Esophagus muscularis mucosa (tissue), 4 donors: ENCODE measurements around the gene H6PD. TPM values are rescaled to one million over a fixed set of nuclear protein-coding genes. Genes with fewer than 3 reads are reported as not detected.

Experiments
- DNase-seq: peaks from one replicate; pipeline ENCODE4 v3.0.0-alpha.2; 2017; ENCODE audit errors: extremely low spot score
- H3K27ac ChIP-seq, 4 donors: fragments of 200-600 bp; sonication (generic); replicated peaks in 1 of 4; 1 replicate in 3 of 4; 2 replicates in 1 of 4; pipeline ENCODE4 v1.5.1; 2016 to 2019; ENCODE audit warnings: mild to moderate bottlenecking in 1 of 4
- H3K27me3 ChIP-seq, 4 donors: fragments of 200-600 bp; sonication (generic); one replicate each; pipeline versions ENCODE4 v1.5.1 to v1.6.0; 2016 to 2019
- H3K36me3 ChIP-seq, 4 donors: fragments of 200-600 bp; sonication (generic); one replicate each; pipeline ENCODE4 v1.5.1; 2016 to 2019
- H3K4me1 ChIP-seq, 4 donors: fragments of 200-600 bp; sonication (generic); one replicate each; pipeline ENCODE4 v1.5.1; 2016 to 2019
- H3K4me3 ChIP-seq, 4 donors: fragments of 200-600 bp; sonication (generic); 1 replicate in 2 of 4; 2 replicates in 2 of 4; pipeline ENCODE4 v1.5.1; 2016 to 2019; ENCODE audit warnings: mild to moderate bottlenecking in 4 of 4, moderate library complexity in 1 of 4
- H3K9me3 ChIP-seq, 4 donors: fragments of 200-600 bp; sonication (generic); 1 replicate in 3 of 4; 2 replicates in 1 of 4; pipeline ENCODE4 v1.5.1; 2016 to 2019
- EP300 ChIP-seq: sonication (generic); formaldehyde crosslinking; IDR thresholded peaks from one replicate; pipeline ENCODE4 v1.6.1; 2017; ENCODE audit warnings: antibody characterized with exemption
- POLR2A ChIP-seq: fragments of 450-650 bp; IDR thresholded peaks from one replicate; pipeline ENCODE4 v1.6.1; 2017; ENCODE audit warnings: antibody characterized with exemption, moderate library complexity, mild to moderate bottlenecking, low read depth
- POLR2AphosphoS5 ChIP-seq, 2 donors: sonication (generic); formaldehyde crosslinking; IDR thresholded peaks; one replicate each; pipeline ENCODE4 v1.6.1; 2017; ENCODE audit warnings: antibody characterized with exemption in 2 of 2
- WGBS: methylation state at CpG from one replicate; pipeline ENCODE4 v1.1.5; 2018; 5-methylcytosine and 5-hydroxymethylcytosine counted together
- intact Hi-C: fragments of 100-400 bp; cut with DNase I; formaldehyde crosslinking; loops from one replicate; pipeline ENCODE4 v1.15.1; 2023
- total RNA-seq, 4 donors: library from RNA; depleted of rRNA; stranded (reverse); fragments of >200 nt; gene quantifications; one replicate each; pipeline versions ENCODE4 v1.1.0 to v1.2.1, GENCODE V29; 2016
- TF ChIP-seq, protein P1 (sequence below), 3 experiments: fragments of 200-600 bp in 2 of 3; fragments of 450-650 bp in 1 of 3; sonication (generic) in 2 of 3; IDR thresholded peaks; one replicate each; pipeline ENCODE4 v1.5.1; 2017 to 2019; ENCODE audit warnings: antibody characterized with exemption in 3 of 3, mild to moderate bottlenecking in 2 of 3, moderate library complexity in 1 of 3

Gene H6PD
- total RNA-seq, 4 donors from 2014 or later: 31.1 to 54.4 (median 38.4) TPM

DNA sequence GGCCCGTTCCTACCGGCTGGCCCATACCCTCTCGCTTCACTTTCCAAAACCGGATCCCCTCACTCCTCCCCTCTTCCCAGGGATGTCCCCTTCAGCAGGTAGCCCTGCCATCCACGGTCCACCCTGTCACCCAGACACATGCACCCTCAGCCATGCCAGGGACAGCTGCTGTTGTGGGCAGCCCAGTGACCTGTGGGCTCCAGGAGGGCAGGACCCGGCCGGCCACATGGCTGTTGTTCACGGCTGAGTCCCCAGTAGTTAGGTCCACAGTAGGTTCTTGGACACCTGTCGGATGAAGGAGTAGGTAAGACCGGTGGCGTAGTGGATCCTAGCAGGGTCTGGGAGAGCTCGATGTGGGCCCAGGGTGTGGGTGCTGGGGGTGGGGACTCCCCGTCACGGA is 70.6 kb downstream of the H6PD start:
- Histone ChIP-seq H3K36me3 (peaks cover 0 to 16% (median 0%) of the 10 kb centered on the region in 4 donors), H3K4me3 (peak overlapping the region in 1 of 4 donors; percentile 6), H3K27me3 (no peaks in the 10 kb centered on the region), H3K9me3 (no peaks in the 10 kb centered on the region), H3K27ac (peak overlapping the region; percentile 0 to 85 (median 78)), H3K4me1 (peaks cover 42 to 100% (median 97%) of the 10 kb centered on the region in 4 donors)
- 89% methylated on average over 9 of the region's 14 CpGs for WGBS
- DNase-seq: no peak
- intact Hi-C loops: no loop called here
- TF ChIP-seq, protein P1, sequence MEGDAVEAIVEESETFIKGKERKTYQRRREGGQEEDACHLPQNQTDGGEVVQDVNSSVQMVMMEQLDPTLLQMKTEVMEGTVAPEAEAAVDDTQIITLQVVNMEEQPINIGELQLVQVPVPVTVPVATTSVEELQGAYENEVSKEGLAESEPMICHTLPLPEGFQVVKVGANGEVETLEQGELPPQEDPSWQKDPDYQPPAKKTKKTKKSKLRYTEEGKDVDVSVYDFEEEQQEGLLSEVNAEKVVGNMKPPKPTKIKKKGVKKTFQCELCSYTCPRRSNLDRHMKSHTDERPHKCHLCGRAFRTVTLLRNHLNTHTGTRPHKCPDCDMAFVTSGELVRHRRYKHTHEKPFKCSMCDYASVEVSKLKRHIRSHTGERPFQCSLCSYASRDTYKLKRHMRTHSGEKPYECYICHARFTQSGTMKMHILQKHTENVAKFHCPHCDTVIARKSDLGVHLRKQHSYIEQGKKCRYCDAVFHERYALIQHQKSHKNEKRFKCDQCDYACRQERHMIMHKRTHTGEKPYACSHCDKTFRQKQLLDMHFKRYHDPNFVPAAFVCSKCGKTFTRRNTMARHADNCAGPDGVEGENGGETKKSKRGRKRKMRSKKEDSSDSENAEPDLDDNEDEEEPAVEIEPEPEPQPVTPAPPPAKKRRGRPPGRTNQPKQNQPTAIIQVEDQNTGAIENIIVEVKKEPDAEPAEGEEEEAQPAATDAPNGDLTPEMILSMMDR (IDR thresholded peaks at IDR 0.05): no peak
- TF ChIP-seq POLR2A: no peak

DNA sequence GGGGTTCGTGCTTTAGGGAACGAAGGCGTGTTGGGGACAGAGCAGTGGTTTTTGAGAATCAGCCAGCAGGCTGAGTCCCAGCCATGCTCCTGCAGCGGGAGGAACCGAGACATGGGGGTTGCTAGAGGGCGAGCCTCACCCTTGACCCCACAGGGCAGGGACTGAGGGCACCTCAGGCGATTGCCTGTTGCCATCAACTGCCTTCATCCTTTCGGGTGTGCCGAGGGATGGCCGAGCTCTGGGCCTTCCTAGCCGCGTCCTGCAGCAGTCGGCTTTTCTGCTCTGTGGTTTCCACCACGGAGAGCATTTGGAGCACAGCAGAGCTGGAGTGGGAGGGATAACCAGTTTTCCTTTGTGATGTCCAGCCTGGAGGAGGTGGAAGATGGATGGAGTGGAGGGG is 71.4 kb downstream of the H6PD start:
- H3K4me3 ChIP-seq: no peak overlapping the region
- intact Hi-C loops: no loop called here
- H3K4me1 ChIP-seq: peaks cover 34 to 100% (median 97%) of the 10 kb centered on the region in 4 donors
- no peaks in the 10 kb centered on the region for H3K9me3 ChIP-seq
- TF ChIP-seq POLR2A (no peak), EP300 (no peak), POLR2AphosphoS5 (IDR thresholded peaks at IDR 0.05) (no peak)
- TF ChIP-seq, protein P1 (IDR thresholded peaks at IDR 0.05): no peak
- H3K36me3 ChIP-seq: peaks cover 0 to 12% (median 0%) of the 10 kb centered on the region in 4 donors
- no peaks in the 10 kb centered on the region for H3K27me3 ChIP-seq
- peak overlapping the region in 3 of 4 donors; percentile 78 to 85 (median 79) for H3K27ac ChIP-seq
- 70% methylated on average over 8 of the region's 14 CpGs for WGBS
- DNase-seq: no peak

DNA sequence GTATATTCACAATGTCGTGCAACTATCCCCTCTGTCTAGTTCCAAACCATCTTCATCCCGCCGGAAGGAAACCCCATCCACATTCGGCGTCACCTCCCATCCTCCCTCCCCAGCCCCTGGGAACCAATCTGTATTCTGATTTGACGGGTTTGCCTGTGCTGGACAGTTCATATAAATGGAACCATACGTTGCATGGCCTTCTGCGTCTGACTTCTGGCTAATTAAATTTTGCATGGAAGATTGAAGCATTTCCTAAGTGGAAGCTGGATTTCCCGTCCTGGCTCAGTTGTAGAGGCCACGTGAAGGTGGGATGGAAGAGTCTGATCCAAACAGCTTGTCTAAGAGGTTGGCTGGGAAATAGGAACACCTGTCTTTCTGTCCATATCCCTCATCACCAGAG is 72.7 kb downstream of the H6PD start:
- H3K4me3 ChIP-seq: no peak overlapping the region
- H3K27me3 ChIP-seq: no peaks in the 10 kb centered on the region
- peaks cover 28 to 100% (median 97%) of the 10 kb centered on the region in 4 donors for H3K4me1 ChIP-seq
- intact Hi-C loops: no loop called here
- 80% methylated on average over 10 of the region's 10 CpGs for WGBS
- no peaks in the 10 kb centered on the region for H3K36me3 ChIP-seq
- H3K27ac ChIP-seq: peak overlapping the region in 1 of 4 donors; percentile 31
- DNase-seq: no peak
- no peak for TF ChIP-seq EP300
- H3K9me3 ChIP-seq: no peaks in the 10 kb centered on the region

DNA sequence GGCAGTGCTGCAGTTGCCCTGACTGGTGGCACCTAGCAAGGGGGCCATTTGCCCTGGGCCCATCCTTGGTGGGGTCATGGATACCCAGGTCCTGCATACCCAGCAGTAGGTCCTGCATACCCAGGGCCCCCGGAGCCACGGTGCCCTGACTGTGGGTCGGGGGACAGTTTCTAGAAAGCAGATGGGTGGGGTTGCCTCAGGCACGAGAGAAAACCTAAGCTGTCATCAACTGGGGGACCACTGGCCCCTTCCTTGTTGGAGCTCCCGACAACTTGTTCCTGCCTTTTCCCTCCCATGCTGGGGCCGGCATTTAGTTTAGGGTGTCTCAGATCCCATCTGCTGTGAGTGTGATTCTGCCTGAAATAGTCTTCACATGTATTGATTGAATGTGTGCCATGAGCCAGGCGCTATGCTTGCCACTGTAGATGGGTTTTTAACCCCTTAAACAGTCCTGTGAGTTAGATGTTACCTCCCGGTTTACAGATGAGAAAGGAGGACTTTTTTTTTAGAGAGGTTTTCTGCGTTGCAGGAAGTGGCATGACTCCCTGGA is 73.7 kb downstream of the H6PD start:
- intact Hi-C loops: no loop called here
- WGBS: 59% methylated on average over 6 of the region's 9 CpGs
- TF ChIP-seq, protein P1 (IDR thresholded peaks at IDR 0.05): no peak
- TF ChIP-seq POLR2AphosphoS5 (IDR thresholded peaks at IDR 0.05) (no peak), POLR2A (no peak), EP300 (no peak)
- H3K4me1 ChIP-seq: peaks cover 24 to 100% (median 97%) of the 10 kb centered on the region in 4 donors
- no peaks in the 10 kb centered on the region for H3K36me3 ChIP-seq
- H3K27me3 ChIP-seq: no peaks in the 10 kb centered on the region
- no peaks in the 10 kb centered on the region for H3K9me3 ChIP-seq
- DNase-seq: no peak
- H3K4me3 ChIP-seq: no peak overlapping the region
- peak overlapping the region in 3 of 4 donors; percentile 22 to 31 (median 27) for H3K27ac ChIP-seq

DNA sequence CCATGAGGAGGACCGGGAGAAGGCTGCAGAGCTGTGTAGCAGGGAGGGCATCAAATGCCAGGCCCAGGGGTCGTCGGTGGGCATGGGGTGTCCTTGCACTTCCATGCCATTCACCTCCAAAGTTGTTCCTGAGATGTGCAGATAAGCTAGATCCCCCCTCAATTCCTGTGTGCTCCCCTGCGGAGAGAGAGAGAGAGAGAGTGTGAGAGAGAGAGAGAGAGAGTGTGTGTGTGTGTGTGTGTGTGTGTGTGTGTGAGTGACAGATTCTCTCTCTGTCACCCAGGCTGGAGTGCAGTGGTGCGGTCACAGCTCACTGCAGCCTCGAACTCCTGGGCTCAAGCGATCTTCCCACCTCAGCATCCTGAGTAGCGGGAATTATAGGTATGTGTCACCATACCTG is 74.5 kb downstream of the H6PD start:
- Histone ChIP-seq H3K4me3 (no peak overlapping the region), H3K4me1 (peaks cover 18 to 100% (median 97%) of the 10 kb centered on the region in 4 donors), H3K9me3 (no peaks in the 10 kb centered on the region), H3K27me3 (no peaks in the 10 kb centered on the region), H3K27ac (peak overlapping the region in 2 of 4 donors; percentile 22 to 27), H3K36me3 (no peaks in the 10 kb centered on the region)
- TF ChIP-seq EP300 (no peak), POLR2AphosphoS5 (IDR thresholded peaks at IDR 0.05) (no peak), POLR2A (no peak)
- TF ChIP-seq, protein P1 (IDR thresholded peaks at IDR 0.05): no peak
- 93% methylated on average over 8 of the region's 8 CpGs for WGBS
- DNase-seq: no peak
- intact Hi-C loops: no loop called here
